Measurements from ENCODE around the gene PBX3.

GRCh38 chr9:125969868-125970267, 222.7 kb downstream of the PBX3 start:
- TF ChIP-seq CTCF (conservative IDR thresholded peaks at IDR 0.05; ENCODE audit: low read depth, low read length) (no peak), EZH2 (IDR thresholded peaks at IDR 0.05; ENCODE audit: borderline replicate concordance, low read depth, low read length, poor library complexity, severe bottlenecking) (no peak)
